ENCODE results near the gene EXOC3L2.

EXOC3L2 gene

GRCh38 chr19:45217957-45218334 is 27.3 kb downstream of the EXOC3L2 start:
- DNase-seq: no peak

DNA sequence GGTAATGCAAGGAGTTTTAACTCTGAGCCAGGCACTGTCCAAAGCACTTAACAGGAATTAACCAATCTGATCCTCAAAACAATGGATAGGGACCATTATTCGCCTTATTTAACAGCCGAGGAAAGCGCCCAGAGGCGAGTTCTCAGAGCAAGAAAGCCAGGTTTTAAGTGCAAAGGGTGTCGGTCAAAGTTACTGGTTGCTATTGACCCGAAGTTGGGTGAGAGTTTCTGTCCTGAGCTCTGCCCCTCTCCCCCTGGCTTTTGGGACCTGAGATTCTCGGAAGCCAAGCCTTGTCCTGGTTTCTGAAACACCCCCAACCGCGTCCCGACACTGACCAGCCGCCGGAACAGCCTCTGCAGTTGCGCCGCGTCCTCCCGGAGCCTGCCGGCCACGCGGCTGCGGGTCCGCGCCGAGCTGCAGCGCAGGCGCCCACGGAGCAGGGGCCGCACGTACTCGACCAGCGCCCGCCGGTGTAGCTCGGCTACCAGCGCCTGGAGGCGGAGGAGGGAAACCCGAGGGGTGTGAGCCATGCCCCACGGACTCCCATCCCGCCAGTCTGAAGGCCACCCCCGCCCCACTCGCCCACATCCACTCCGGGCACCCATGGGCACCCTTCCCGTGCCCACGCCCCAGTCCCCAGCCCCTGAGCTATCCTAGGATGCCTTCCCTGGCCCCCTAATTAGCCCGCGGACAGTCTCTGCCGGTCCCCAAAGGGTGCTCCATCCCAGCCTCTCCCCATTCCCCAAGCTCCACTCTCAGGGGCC is 27.8 kb downstream of the EXOC3L2 start:
- no peak for DNase-seq

- no peak for DNase-seq
Measured at GRCh38 chr19:45216667-45217066, 28.5 kb downstream of the EXOC3L2 start.

- no peak for DNase-seq
Measured at GRCh38 chr19:45215391-45216191, 29.6 kb downstream of the EXOC3L2 start.

DNA sequence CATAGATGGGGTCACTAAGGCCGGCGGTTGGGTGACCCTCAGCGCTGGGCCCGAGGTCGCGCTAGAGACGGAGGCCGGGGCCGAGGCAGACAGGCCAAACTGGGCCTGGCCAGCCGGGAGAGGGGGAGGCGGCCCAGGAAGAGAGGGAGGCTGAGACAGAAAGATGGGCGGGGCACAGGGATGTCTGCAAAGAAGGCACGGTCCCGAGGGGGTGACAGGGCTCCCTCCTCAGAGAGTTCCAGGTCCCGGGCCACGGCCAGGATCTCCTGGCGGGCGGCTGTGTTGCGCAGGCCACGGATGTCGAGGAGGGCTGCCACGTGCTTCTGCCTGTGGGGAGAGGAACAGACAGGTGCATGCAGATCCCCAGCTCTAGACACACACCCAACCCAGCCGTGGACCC is 32.2 kb downstream of the EXOC3L2 start:
- DNase-seq: no peak

GRCh38 chr19:45211751-45212381 is 33.3 kb downstream of the EXOC3L2 start:
- no peak for DNase-seq

- DNase-seq: no peak
Measured at GRCh38 chr19:45206328-45206727, 38.9 kb downstream of the EXOC3L2 start.

GRCh38 chr19:45205810-45206209 is 39.4 kb downstream of the EXOC3L2 start:
- no peak for DNase-seq

DNA sequence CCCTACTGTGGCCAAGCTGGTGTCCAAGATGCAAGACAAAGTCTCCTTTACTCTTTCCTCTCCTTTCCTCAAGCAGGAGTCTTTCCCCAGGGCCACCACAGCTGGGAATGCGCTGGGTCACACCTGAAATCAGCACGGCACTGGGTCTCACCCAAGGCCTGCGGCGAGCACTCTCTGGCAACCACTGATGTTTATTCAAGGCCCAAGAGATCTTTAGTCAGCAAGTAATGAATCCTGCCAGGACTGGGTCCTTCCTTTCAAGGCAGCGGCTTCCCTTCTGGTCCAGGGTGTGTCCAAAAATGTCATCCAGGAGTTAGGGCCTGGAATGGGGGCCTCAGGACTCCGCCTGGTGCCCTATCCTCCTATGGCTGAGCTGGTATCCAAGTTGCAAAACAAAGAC is 42.6 kb downstream of the EXOC3L2 start:
- DNase-seq: no peak

- no peak for DNase-seq
Measured at GRCh38 chr19:45200568-45200967, 44.6 kb downstream of the EXOC3L2 start.

DNA sequence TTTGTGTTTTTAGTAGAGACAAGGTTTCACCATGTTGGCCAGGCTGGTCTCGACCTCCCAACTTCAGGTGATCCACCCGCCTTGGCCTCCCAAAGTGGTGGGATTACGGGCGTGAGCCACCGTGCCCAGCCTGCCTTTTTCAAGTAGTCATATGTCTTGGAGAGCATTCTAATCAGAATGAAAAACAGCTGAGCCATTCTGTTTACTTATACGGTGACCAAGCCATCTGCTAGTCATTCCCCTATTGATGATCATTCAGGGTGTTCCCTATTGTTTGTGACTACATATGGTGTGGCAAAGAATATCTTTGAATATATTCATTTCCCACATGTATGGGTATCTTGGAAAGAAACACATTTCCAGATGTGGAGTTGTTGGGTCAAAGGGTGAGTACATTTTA is 49.4 kb downstream of the EXOC3L2 start:
- no peak for DNase-seq

GRCh38 chr19:45191375-45191774 is 53.8 kb downstream of the EXOC3L2 start:
- no peak for DNase-seq

- DNase-seq: no peak
Measured at GRCh38 chr19:45189971-45190370, 55.2 kb downstream of the EXOC3L2 start.

DNA sequence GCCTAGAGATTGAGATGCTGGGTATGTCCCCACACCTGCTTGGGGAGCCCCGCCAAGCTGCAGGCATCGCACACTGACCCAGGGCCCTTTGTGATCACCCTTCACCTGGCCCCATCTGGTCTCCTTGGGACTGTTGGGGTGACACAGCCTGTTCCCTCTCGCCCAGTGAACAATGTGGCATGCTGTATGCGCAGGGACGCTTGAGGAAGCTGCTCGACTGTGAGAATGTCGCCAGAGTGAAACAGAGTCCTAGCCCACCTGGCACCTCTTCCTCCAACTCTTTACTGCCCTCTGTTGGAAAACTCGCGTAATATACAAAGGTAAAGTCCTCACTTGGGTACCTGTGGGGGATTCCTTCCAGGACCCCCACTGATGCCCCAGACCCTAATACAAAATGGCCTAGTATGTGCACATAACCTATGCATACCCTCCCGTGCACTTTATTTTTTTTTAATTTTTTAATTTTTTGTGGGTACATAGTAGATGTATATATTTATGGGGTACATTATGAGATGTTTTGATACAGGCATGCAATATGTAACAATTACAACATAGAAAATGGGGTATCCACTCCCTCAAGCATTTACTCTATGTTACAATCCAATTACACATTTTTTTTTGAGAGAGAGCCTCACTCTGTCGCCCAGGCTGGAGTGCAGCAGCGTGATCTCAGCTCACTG is 57.6 kb downstream of the EXOC3L2 start:
- DNase-seq: peak; percentile 56

DNA sequence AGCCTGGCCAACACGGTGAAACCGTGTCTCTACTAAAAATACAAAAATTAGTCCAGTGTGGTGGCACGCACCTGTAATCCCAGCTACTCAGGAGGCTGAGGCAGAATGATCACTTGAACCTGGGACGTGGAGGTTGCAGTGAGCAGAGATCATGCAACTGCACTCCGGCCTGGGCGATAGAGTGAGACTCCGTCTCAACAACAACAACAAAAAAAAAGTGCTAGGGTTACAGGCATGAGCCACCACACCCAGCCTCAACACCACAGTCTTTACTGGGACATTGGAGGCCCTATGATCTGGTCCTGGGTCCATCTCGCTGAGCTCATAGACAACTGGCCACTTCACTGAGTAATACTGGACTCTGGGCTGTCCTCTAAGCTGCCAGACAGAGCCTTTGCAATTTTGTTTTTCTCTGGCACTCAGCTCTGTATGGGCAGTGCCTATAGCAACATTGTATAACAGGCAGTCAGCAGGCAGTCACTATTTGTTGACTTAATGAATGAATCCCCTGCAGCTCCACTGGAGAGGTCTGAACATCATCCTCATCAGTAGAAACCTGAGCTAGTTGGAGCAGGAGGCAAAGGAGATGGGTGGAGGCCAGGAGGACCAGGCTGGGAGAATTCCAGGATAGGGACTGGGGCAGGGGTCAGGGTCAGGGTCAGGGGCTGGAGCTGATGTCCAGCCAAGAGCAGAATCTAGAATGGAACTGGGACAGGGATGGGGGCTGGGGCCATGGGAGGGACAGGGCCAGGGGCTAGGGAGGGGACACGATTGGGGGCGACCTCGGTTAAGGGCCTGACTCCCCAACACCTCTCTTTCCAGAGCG is 58.5 kb downstream of the EXOC3L2 start:
- no peak for DNase-seq

GRCh38 chr19:45184115-45184514 is 61.1 kb downstream of the EXOC3L2 start:
- DNase-seq: no peak

GRCh38 chr19:45182758-45183157 is 62.4 kb downstream of the EXOC3L2 start:
- DNase-seq: no peak

- DNase-seq: no peak
Measured at GRCh38 chr19:45180936-45181335, 64.3 kb downstream of the EXOC3L2 start.

- no peak for DNase-seq
Measured at GRCh38 chr19:45179892-45180370, 65.3 kb downstream of the EXOC3L2 start.

DNA sequence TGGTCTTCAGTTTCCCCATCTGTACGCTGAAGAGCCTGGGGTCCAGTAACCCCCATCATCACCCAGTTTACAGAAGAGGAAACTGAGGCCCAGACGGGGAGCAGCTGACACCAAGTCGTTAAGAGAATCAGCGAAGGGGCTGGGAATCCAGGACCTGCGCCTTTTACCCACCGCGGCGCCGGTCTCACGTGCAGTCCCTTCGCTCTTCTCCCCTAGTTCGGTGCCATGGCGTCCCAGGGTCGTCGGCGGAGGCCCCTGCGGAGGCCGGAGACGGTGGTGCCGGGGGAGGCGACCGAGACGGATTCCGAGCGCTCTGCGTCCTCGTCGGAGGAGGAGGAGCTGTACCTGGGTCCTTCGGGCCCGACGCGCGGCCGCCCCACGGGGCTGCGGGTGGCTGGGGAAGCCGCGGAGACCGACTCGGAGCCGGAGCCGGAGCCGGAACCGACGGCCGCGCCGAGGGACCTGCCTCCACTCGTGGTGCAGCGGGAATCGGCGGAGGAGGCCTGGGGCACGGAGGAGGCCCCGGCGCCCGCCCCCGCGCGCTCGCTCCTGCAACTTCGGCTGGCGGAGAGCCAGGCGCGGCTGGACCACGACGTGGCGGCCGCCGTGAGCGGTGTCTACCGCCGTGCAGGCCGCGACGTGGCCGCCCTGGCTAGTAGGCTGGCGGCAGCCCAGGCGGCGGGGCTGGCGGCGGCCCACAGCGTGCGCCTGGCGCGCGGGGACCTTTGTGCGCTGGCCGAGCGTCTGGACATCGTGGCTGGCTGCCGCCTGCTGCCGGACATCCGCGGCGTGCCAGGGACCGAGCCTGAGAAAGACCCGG is 65.9 kb downstream of the EXOC3L2 start:
- peak; percentile 43 for DNase-seq
